Measurements from ENCODE around the gene OLFML2B. TPM values are rescaled to one million over a fixed set of nuclear protein-coding genes. Genes with fewer than 3 reads are reported as not detected.

Gene OLFML2B
- total RNA-seq, 1 experiment from 2014 or later = 1.4 TPM

DNA sequence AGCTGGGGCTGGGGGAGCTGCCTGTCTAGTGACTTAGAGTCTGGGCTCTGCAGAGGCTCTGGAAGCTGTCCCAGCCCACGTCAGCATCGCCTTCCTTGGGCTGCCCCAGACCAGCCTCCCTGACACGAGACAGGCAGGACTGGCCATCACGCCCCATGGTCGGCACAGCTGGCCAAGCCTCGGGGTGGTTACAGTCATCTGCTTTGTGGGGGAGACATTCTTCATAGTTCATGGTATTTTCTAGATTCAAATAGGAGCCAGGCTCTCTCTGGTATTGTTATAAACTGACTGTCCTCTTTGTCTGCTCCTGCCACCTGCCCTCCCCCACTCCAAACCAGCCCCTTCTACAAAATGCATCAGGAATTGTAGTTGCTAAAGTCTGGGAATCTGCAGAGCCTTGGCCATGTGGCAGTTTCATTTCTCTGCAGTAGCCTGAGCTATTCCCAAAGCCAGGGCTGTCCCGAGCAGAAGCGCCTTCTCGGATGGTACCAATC, 29.4 kb downstream of the OLFML2B start:
- no peak overlapping the region for H3K27ac ChIP-seq (ENCODE audit: insufficient read length, low read depth, low read length)
- H2BK12ac ChIP-seq (ENCODE audit: insufficient read length, low read depth, low read length) = no peak overlapping the region
- H3K56ac ChIP-seq (ENCODE audit: insufficient read length, low read depth, low read length) = no peak overlapping the region
- no peak overlapping the region for H3K4me2 ChIP-seq (ENCODE audit: insufficient read depth, insufficient read length, low read length)
- no peaks in the 10 kb centered on the region for H3K27me3 ChIP-seq (ENCODE audit: insufficient read depth, low read length)
- no peak overlapping the region for H4K5ac ChIP-seq (ENCODE audit: insufficient read length, low read depth, low read length)
- H3K23me2 ChIP-seq (ENCODE audit: insufficient read length, low read depth, low read length, poor library complexity, severe bottlenecking) = no peaks in the 10 kb centered on the region
- no peak overlapping the region for H2BK120ac ChIP-seq (ENCODE audit: low read depth, low read length, poor library complexity, severe bottlenecking)
- TF ChIP-seq, protein P1, sequence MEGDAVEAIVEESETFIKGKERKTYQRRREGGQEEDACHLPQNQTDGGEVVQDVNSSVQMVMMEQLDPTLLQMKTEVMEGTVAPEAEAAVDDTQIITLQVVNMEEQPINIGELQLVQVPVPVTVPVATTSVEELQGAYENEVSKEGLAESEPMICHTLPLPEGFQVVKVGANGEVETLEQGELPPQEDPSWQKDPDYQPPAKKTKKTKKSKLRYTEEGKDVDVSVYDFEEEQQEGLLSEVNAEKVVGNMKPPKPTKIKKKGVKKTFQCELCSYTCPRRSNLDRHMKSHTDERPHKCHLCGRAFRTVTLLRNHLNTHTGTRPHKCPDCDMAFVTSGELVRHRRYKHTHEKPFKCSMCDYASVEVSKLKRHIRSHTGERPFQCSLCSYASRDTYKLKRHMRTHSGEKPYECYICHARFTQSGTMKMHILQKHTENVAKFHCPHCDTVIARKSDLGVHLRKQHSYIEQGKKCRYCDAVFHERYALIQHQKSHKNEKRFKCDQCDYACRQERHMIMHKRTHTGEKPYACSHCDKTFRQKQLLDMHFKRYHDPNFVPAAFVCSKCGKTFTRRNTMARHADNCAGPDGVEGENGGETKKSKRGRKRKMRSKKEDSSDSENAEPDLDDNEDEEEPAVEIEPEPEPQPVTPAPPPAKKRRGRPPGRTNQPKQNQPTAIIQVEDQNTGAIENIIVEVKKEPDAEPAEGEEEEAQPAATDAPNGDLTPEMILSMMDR (conservative IDR thresholded peaks at IDR 0.05) = no peak
- H4K20me1 ChIP-seq (ENCODE audit: control insufficient read depth, insufficient read depth, insufficient read length) = no peaks in the 10 kb centered on the region
- no peak overlapping the region for H3K9ac ChIP-seq (ENCODE audit: extremely low read depth, insufficient read length, low read length)
- no peak overlapping the region for H2BK20ac ChIP-seq (ENCODE audit: low read depth, low read length, poor library complexity, severe bottlenecking)
- H3K79me1 ChIP-seq (ENCODE audit: insufficient read depth, low read depth, low read length, poor library complexity, severe bottlenecking) = no peaks in the 10 kb centered on the region
- no peaks in the 10 kb centered on the region for H3K4me1 ChIP-seq (ENCODE audit: insufficient read depth, low read length)
- DNase-seq = no peak
- Mint-ChIP-seq H3K9me3 (peaks cover 3% of the 10 kb centered on the region in 2 experiments; a peak in 3 of 5 replicates), H3K27ac (no peak overlapping the region; a peak in 1 of 7 replicates), H3K36me3 (ENCODE audit: insufficient read depth in 1 of 3, low read depth in 3 of 3) (peaks cover 0 to 16% (median 0%) of the 10 kb centered on the region in 3 experiments; a peak in 2 of 7 replicates), H3K27me3 (ENCODE audit: low read depth) (no peaks in the 10 kb centered on the region), H3K4me3 (no peak overlapping the region), H3K4me1 (no peaks in the 10 kb centered on the region)
- no peak overlapping the region for H2BK5ac ChIP-seq (ENCODE audit: insufficient read length, low read length)
- no CpG with 5 or more reads among the region's 9 CpGs for WGBS (ENCODE audit: extremely low coverage, insufficient read length, low lambda C conversion rate)
- H3T11ph ChIP-seq (ENCODE audit: low read length) = no peak overlapping the region
- no peaks in the 10 kb centered on the region for H3K79me2 ChIP-seq (ENCODE audit: insufficient read depth, low read length)
- no peak overlapping the region for H3K4ac ChIP-seq (ENCODE audit: low read depth, low read length)
- H2AK5ac ChIP-seq (ENCODE audit: insufficient read length, low read length) = no peak overlapping the region
- H2BK15ac ChIP-seq (ENCODE audit: low read depth, low read length) = no peak overlapping the region
- no peak overlapping the region for H4K8ac ChIP-seq (replicated peaks; ENCODE audit: insufficient read length, low read depth, low read length)
- no peak overlapping the region for H3K14ac ChIP-seq (ENCODE audit: insufficient read depth, low read length)
- no peaks in the 10 kb centered on the region for H3K9me3 ChIP-seq (ENCODE audit: control insufficient read depth, low read depth, low read length)
- H2AFZ ChIP-seq (ENCODE audit: low read length) = no peak overlapping the region
- no peak overlapping the region for H3K23ac ChIP-seq (ENCODE audit: insufficient read length, low read depth, low read length)
- H3K18ac ChIP-seq (ENCODE audit: insufficient read length, low read depth, low read length) = no peak overlapping the region
- H4K91ac ChIP-seq (ENCODE audit: insufficient read length, low read depth, low read length) = no peak overlapping the region

Data from H9 (cell line).